ENCODE results near the gene CSNK2A3.

Gene CSNK2A3

GRCh38 chr11:11332141-11332710, 20.8 kb downstream of the CSNK2A3 start:
- Histone ChIP-seq H3K27ac (replicated peaks) (no peak overlapping the region), H3K4me3 (replicated peaks; ENCODE audit: insufficient read depth, low read length) (no peak overlapping the region), H3K27me3 (ENCODE audit: insufficient read depth, poor library complexity, severe bottlenecking) (no peaks in the 10 kb centered on the region)
- DNase-seq (ENCODE audit: low read depth in 1 of 2, low spot score in 1 of 2), result no peak
- TF ChIP-seq REST (IDR thresholded peaks at IDR 0.05; ENCODE audit: insufficient replicate concordance, low read depth) (no peak), SPI1 (IDR thresholded peaks at IDR 0.05; ENCODE audit: borderline replicate concordance, low read depth) (no peak), POLR2AphosphoS5 (IDR thresholded peaks at IDR 0.05; ENCODE audit: low read depth) (no peak), GABPA (IDR thresholded peaks at IDR 0.05; ENCODE audit: low read depth) (no peak), CTCF (IDR thresholded peaks at IDR 0.05; ENCODE audit: insufficient read depth, low read length) (no peak)

- no peak overlapping the region for H3K4me3 ChIP-seq (replicated peaks; ENCODE audit: insufficient read depth, low read length)
- no peak for DNase-seq (ENCODE audit: low read depth in 1 of 2, low spot score in 1 of 2)
- TF ChIP-seq SPI1 (IDR thresholded peaks at IDR 0.05; ENCODE audit: borderline replicate concordance, low read depth) (no peak), POLR2AphosphoS5 (IDR thresholded peaks at IDR 0.05; ENCODE audit: low read depth) (no peak), REST (IDR thresholded peaks at IDR 0.05; ENCODE audit: insufficient replicate concordance, low read depth) (no peak), CTCF (IDR thresholded peaks at IDR 0.05; ENCODE audit: insufficient read depth, low read length) (no peak), GABPA (IDR thresholded peaks at IDR 0.05; ENCODE audit: low read depth) (no peak)
Observed at GRCh38 chr11:11329062-11329806, 23.8 kb downstream of the CSNK2A3 start.

GRCh38 chr11:11324090-11324489, 29.0 kb downstream of the CSNK2A3 start:
- no peak overlapping the region for H3K4me3 ChIP-seq (replicated peaks; ENCODE audit: insufficient read depth, low read length)
- no peak for TF ChIP-seq REST (IDR thresholded peaks at IDR 0.05; ENCODE audit: insufficient replicate concordance, low read depth)
- no peak for TF ChIP-seq SPI1 (IDR thresholded peaks at IDR 0.05; ENCODE audit: borderline replicate concordance, low read depth)
- no peak for TF ChIP-seq GABPA (IDR thresholded peaks at IDR 0.05; ENCODE audit: low read depth)
- TF ChIP-seq POLR2AphosphoS5 (IDR thresholded peaks at IDR 0.05; ENCODE audit: low read depth), result no peak
- no peak for TF ChIP-seq CTCF (IDR thresholded peaks at IDR 0.05; ENCODE audit: insufficient read depth, low read length)
- no peak overlapping the region for H3K27ac ChIP-seq (replicated peaks)
- DNase-seq (ENCODE audit: low read depth in 1 of 2, low spot score in 1 of 2), result no peak
- H3K27me3 ChIP-seq (ENCODE audit: insufficient read depth, poor library complexity, severe bottlenecking), result no peaks in the 10 kb centered on the region

More at GRCh38 chr11:11329062-11329806, 23.8 kb downstream of the CSNK2A3 start:
- no peaks in the 10 kb centered on the region for H3K27me3 ChIP-seq (ENCODE audit: insufficient read depth, poor library complexity, severe bottlenecking)
- no peak overlapping the region for H3K27ac ChIP-seq (replicated peaks)
